A549 (cell line): ENCODE results near the gene CEACAM20. TPM values are rescaled to one million over a fixed set of nuclear protein-coding genes. Genes with fewer than 3 reads are reported as not detected.

Experiments used
- ATAC-seq, 2 experiments: fragments of 200-7000 bp in 1 of 2; fragments of >200 bp in 1 of 2; cut with Nextera tagmentation in 1 of 2; cut with Tn5 transposase in 1 of 2; 3 replicates each; pipeline versions ENCODE4 v1.8.0 to v1.9.1; 2018 to 2020; ENCODE audit warnings: mild to moderate bottlenecking in 1 of 2, moderate library complexity in 1 of 2
- CTCF ChIA-PET: fragments of 300-600 bp; sonication (Branson Sonifier 250); formaldehyde crosslinking; extraction: SDS; loops from one replicate; lab custom pipeline; 2021; ENCODE audit warnings: antibody characterized with exemption, inconsistent platforms; lab: Yijun Ruan, JAX
- POLR2A ChIA-PET: fragments of 350-600 bp; formaldehyde crosslinking; extraction: SDS; loops from one replicate; lab custom pipeline; 2021; ENCODE audit warnings: antibody characterized with exemption, inconsistent platforms; lab: Yijun Ruan, JAX
- DNase-seq, 2 experiments: peaks; one replicate each; pipeline versions ENCODE4 v3.0.0 to v3.0.0-alpha.2; 2011 to 2016; ENCODE audit warnings: low read depth in 1 of 2, low spot score in 1 of 2
- FAIRE-seq: peaks from 2 replicates; lab custom pipeline; 2011; peaks lifted over from hg19 to GRCh38; lab: Jason Lieb, UNC
- H3K27ac ChIP-seq, 2 experiments: fragments of >200 bp; sonication (Bioruptor Twin); formaldehyde crosslinking; 3 replicates each; pipeline ENCODE4 v1.5.1; 2016 to 2017
- H3K4me1 ChIP-seq: fragments of >200 bp; sonication (Bioruptor Twin); formaldehyde crosslinking; 3 replicates; pipeline ENCODE4 v1.6.1; 2016
- H3K4me2 ChIP-seq: fragments of >200 bp; sonication (Bioruptor Twin); formaldehyde crosslinking; 3 replicates; pipeline ENCODE4 v1.6.1; 2016
- H3K4me3 ChIP-seq: fragments of >200 bp; sonication (Bioruptor Twin); formaldehyde crosslinking; 3 replicates; pipeline ENCODE4 v1.5.1; 2016
- H3K9me3 ChIP-seq: fragments of >200 bp; sonication (Bioruptor Twin); formaldehyde crosslinking; 3 replicates; pipeline ENCODE4 v1.6.1; 2016
- BHLHE40 ChIP-seq: IDR thresholded peaks from 2 replicates; pipeline ENCODE4 v1.6.1; 2012; ENCODE audit warnings: low read depth, low read length, inconsistent platforms
- CBX2 ChIP-seq: fragments of 200-600 bp; sonication (generic); IDR thresholded peaks from 2 replicates; pipeline ENCODE4 v1.6.1; 2016; ENCODE audit warnings: low read depth, mild to moderate bottlenecking, borderline replicate concordance
- CEBPB ChIP-seq, 2 experiments: fragments of >200 bp in 1 of 2; sonication (Bioruptor Twin) in 1 of 2; formaldehyde crosslinking in 1 of 2; IDR thresholded peaks; 2 replicates each; pipeline ENCODE4 v1.6.1; 2012 to 2016
- CHD4 ChIP-seq: fragments of 200-600 bp; sonication (generic); IDR thresholded peaks from 2 replicates; pipeline ENCODE4 v1.6.1; 2016; ENCODE audit warnings: antibody characterized with exemption, mild to moderate bottlenecking, borderline replicate concordance
- EHF ChIP-seq: fragments of 250-450 bp; sonication (Bioruptor Pico); IDR thresholded peaks from 2 replicates; pipeline ENCODE4 v1.5.0; 2020; ENCODE audit warnings: mild to moderate bottlenecking
- EHMT2 ChIP-seq: fragments of 200-600 bp; sonication (generic); IDR thresholded peaks from 2 replicates; pipeline ENCODE4 v1.6.1; 2016; ENCODE audit warnings: antibody characterized with exemption, low read depth, mild to moderate bottlenecking, moderate library complexity
- EP300 ChIP-seq, 2 experiments: fragments of >200 bp; sonication (Bioruptor Twin); formaldehyde crosslinking; IDR thresholded peaks; 2 replicates in 1 of 2; 3 replicates in 1 of 2; pipeline ENCODE4 v1.6.1; 2016 to 2017
- HEYL ChIP-seq: fragments of 250-450 bp; sonication (Bioruptor Pico); IDR thresholded peaks from 2 replicates; pipeline ENCODE4 v1.8.0; 2021; ENCODE audit warnings: mild to moderate bottlenecking, moderate library complexity
- KDM1A ChIP-seq: fragments of 200-600 bp; sonication (generic); IDR thresholded peaks from 2 replicates; pipeline ENCODE4 v1.6.1; 2016; ENCODE audit warnings: low read depth, mild to moderate bottlenecking
- KDM5A ChIP-seq: fragments of 200-600 bp; sonication (generic); IDR thresholded peaks from 2 replicates; pipeline ENCODE4 v1.6.1; 2016; ENCODE audit warnings: antibody characterized with exemption, mild to moderate bottlenecking
- MAZ ChIP-seq: fragments of 150-350 bp; IDR thresholded peaks from 2 replicates; pipeline ENCODE4 v1.6.1; 2014; ENCODE audit warnings: antibody characterized with exemption, low read depth, low read length, borderline replicate concordance
- MYC ChIP-seq: IDR thresholded peaks from 2 replicates; pipeline ENCODE4 v1.6.1; 2012; ENCODE audit warnings: mild to moderate bottlenecking, inconsistent platforms, low read length, improper control_type of control experiment, borderline replicate concordance
- NFE2L2 ChIP-seq: fragments of 150-350 bp; conservative IDR thresholded peaks from 2 replicates; pipeline ENCODE4 v1.6.1; 2014; ENCODE audit warnings: low read length
- NPAS2 ChIP-seq: fragments of 250-450 bp; sonication (Bioruptor Pico); IDR thresholded peaks from 2 replicates; pipeline ENCODE4 v1.8.0; 2022; ENCODE audit warnings: mild to moderate bottlenecking, moderate library complexity, borderline replicate concordance
- POLR2A ChIP-seq: IDR thresholded peaks from 2 replicates; pipeline ENCODE4 v1.6.1; 2012; ENCODE audit warnings: mild to moderate bottlenecking, low read length
- RAD21 ChIP-seq, 2 experiments: fragments of >200 bp in 1 of 2; sonication (Bioruptor Twin) in 1 of 2; formaldehyde crosslinking in 1 of 2; IDR thresholded peaks in 1 of 2; conservative IDR thresholded peaks in 1 of 2; 2 replicates in 1 of 2; 3 replicates in 1 of 2; pipeline ENCODE4 v1.6.1; 2012 to 2018; ENCODE audit warnings: inconsistent platforms in 1 of 2
- RARB ChIP-seq: fragments of 250-450 bp; sonication (Bioruptor Pico); IDR thresholded peaks from 2 replicates; pipeline ENCODE4 v1.8.0; 2021; ENCODE audit warnings: mild to moderate bottlenecking, moderate library complexity
- RNF2 ChIP-seq: fragments of 200-600 bp; sonication (generic); IDR thresholded peaks from 2 replicates; pipeline ENCODE4 v1.6.1; 2016; ENCODE audit warnings: low read depth, mild to moderate bottlenecking, antibody characterized with exemption, moderate library complexity, borderline replicate concordance
- SREBF2 ChIP-seq: fragments of 450-650 bp; IDR thresholded peaks from 2 replicates; pipeline ENCODE4 v1.6.1; 2014; ENCODE audit warnings: mild to moderate bottlenecking, moderate library complexity
- ZFP36 ChIP-seq: fragments of 450-650 bp; IDR thresholded peaks from 2 replicates; pipeline ENCODE4 v1.6.1; 2014; ENCODE audit warnings: borderline replicate concordance; ENCODE audit not compliant: partially characterized antibody
- WGBS: methylation state at CpG from one replicate; pipeline ENCODE4 v1.1.6; 2017; ENCODE audit errors: missing lambda C conversion rate; 5-methylcytosine and 5-hydroxymethylcytosine counted together
- polyA plus RNA-seq, 4 experiments: library from polyadenylated mRNA; depleted of rRNA in 3 of 4; stranded (reverse); fragments of >200 nt; fragmentation: RNase III in 1 of 4; extraction: RNeasy Plus Mini Kit Qiagen cat#74134 plus additional on column Dnase treatment in 1 of 4; gene quantifications; 2 replicates in 3 of 4; 3 replicates in 1 of 4; pipeline ENCODE4 v1.2.3, GENCODE V29; 2011 to 2017
- TF ChIP-seq, protein P1 (sequence below): IDR thresholded peaks from 2 replicates; pipeline ENCODE4 v1.6.1; 2012
- TF ChIP-seq, protein P2 (sequence below): fragments of >200 bp; sonication (Bioruptor Twin); formaldehyde crosslinking; IDR thresholded peaks from 2 replicates; pipeline ENCODE4 v1.6.1; 2016

The CEACAM20 gene
- polyA plus RNA-seq, 2 of the 4 experiments (the other 2 are of a cell fraction), result 0.08 TPM; not detected in 1

DNA sequence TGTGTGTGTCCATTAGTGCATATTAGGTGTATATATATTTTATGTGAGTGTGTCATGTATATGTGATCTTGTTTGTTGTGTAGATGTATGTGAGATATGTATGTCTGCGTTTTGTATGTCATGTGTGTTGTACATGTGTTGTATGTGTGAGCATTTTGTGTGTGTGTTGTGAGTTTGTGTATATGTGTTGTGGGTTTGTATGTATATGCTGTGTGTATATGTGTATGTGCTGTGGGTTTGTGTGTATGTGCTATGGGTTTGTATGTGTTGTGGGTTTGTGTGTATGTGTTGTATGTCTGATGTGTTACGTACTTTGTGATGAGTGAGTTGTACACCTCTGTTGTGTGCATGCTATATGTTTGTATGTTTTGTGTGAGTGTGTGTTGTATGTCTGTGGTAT, 8.1 kb downstream of the CEACAM20 start:
- H3K4me1 ChIP-seq, result no peaks in the 10 kb centered on the region
- H3K9me3 ChIP-seq, result peaks cover 23% of the 10 kb centered on the region; the same call in 2 of the 3 replicates
- DNase-seq (no peak), FAIRE-seq (peak; percentile 96), ATAC-seq (no peak)
- TF ChIP-seq MAZ (no peak), RARB (CRISPR knock-in tag) (no peak), KDM5A (no peak), EHF (CRISPR knock-in tag) (no peak)
- H3K4me3 ChIP-seq, result no peak overlapping the region
- POLR2A ChIA-PET, result no interaction called here
- no peak overlapping the region for H3K27ac ChIP-seq
- H3K4me2 ChIP-seq, result no peak overlapping the region
- CTCF ChIA-PET, result no interaction called here
- WGBS, result 49% methylated on average over 2 of the region's 2 CpGs

DNA sequence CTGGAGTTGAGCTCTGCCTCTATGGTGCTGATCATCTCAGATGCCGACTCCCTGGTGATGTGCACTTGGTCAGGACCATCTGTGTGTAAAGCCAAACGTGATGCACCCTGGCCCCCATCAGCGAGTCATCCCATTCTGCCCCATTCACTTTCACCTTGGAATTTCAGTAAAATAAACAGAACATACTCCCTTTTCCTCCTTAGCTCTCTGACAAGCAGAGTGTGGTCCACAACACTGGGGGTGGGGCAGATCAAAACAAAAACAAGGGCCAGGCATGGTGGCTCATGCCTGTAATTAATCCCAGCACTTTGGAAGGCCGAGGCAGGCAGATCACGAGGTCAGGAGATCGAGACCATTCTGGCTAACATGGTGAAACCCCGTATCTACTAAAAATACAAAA, 12.3 kb downstream of the CEACAM20 start:
- FAIRE-seq (no peak), ATAC-seq (no peak), DNase-seq (no peak)
- CTCF ChIA-PET, result interaction anchor here (1.0 to 2.0 kb wide), 4 partner anchors 9 to 38 kb away, joined by 3 to 8 read pairs (median 4); no protein-coding TSS in a partner anchor
- 40% methylated on average over 7 of the region's 7 CpGs for WGBS
- no peak overlapping the region for H3K4me3 ChIP-seq
- no peak for TF ChIP-seq NPAS2 (CRISPR knock-in tag)
- H3K27ac ChIP-seq, result no peak overlapping the region
- no peak overlapping the region for H3K4me2 ChIP-seq
- POLR2A ChIA-PET, result no interaction called here
- H3K9me3 ChIP-seq, result peaks cover 27% of the 10 kb centered on the region; the same call in 2 of the 3 replicates
- H3K4me1 ChIP-seq, result no peaks in the 10 kb centered on the region

DNA sequence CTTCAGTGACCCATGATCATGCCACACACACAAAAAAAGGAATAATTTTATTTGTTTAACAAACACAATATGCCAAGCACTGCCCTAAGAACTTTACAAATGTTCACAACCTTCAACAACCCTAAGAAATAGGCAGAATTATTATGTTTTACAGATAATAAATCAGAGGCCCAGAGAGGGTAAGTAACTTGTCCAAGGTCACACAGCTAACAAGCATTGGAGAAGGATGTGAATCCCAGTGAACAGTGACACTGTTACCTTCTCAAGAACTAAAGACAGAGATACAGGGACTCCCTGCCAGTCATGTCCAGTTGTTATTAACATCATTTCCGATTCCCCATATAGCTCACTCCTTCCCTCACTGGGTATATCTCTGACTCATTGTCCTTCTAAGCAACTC, 13.6 kb downstream of the CEACAM20 start:
- H3K4me3 ChIP-seq, result no peak overlapping the region
- H3K9me3 ChIP-seq, result peaks cover 27% of the 10 kb centered on the region; the same call in 2 of the 3 replicates
- no peak overlapping the region for H3K27ac ChIP-seq
- DNase-seq (no peak), ATAC-seq (no peak), FAIRE-seq (no peak)
- no peaks in the 10 kb centered on the region for H3K4me1 ChIP-seq
- H3K4me2 ChIP-seq, result no peak overlapping the region
- TF ChIP-seq RNF2, result no peak
- no peak for TF ChIP-seq POLR2A
- TF ChIP-seq BHLHE40, result no peak
- TF ChIP-seq CBX2, result no peak
- no peak for TF ChIP-seq CEBPB (IDR thresholded peaks at IDR 0.05)
- POLR2A ChIA-PET, result no interaction called here
- CTCF ChIA-PET, result interaction anchor here (1.0 to 2.0 kb wide), 4 partner anchors 9 to 492 kb away, joined by 3 to 8 read pairs (median 5); no protein-coding TSS in a partner anchor
- WGBS, result 52% methylated on average over 1 of the region's 1 CpG

DNA sequence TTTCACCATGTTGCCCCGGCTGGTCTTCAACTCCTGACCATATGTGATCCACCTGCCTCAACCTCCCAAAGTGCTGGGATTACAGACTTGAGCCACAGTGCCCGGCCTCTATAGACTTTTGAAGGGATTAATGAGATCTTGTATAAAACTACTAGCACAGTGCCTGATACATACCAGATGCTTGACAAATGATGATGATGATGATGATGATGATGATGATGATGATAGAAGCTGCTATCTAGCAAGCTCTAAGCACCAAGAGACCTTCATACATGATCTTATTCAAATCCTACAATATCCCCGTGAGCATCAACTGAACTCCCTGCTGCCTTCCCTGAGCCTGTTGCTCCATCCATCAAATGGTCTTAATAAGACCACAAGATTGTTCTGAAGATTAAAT, 14.4 kb downstream of the CEACAM20 start:
- H3K4me2 ChIP-seq, result no peak overlapping the region
- H3K9me3 ChIP-seq, result peaks cover 25% of the 10 kb centered on the region; the same call in 2 of the 3 replicates
- no peak overlapping the region for H3K4me3 ChIP-seq
- ATAC-seq, result no peak
- DNase-seq, result no peak
- H3K27ac ChIP-seq, result no peak overlapping the region
- 9% methylated on average over 3 of the region's 3 CpGs for WGBS
- FAIRE-seq, result peak; percentile 13
- ChIA-PET CTCF (interaction anchor here (1.0 kb wide), 1 partner anchor 56 kb away, joined by 5 read pairs; no protein-coding TSS in a partner anchor), POLR2A (no interaction called here)
- no peak for TF ChIP-seq EP300 (IDR thresholded peaks at IDR 0.05)
- no peaks in the 10 kb centered on the region for H3K4me1 ChIP-seq

DNA sequence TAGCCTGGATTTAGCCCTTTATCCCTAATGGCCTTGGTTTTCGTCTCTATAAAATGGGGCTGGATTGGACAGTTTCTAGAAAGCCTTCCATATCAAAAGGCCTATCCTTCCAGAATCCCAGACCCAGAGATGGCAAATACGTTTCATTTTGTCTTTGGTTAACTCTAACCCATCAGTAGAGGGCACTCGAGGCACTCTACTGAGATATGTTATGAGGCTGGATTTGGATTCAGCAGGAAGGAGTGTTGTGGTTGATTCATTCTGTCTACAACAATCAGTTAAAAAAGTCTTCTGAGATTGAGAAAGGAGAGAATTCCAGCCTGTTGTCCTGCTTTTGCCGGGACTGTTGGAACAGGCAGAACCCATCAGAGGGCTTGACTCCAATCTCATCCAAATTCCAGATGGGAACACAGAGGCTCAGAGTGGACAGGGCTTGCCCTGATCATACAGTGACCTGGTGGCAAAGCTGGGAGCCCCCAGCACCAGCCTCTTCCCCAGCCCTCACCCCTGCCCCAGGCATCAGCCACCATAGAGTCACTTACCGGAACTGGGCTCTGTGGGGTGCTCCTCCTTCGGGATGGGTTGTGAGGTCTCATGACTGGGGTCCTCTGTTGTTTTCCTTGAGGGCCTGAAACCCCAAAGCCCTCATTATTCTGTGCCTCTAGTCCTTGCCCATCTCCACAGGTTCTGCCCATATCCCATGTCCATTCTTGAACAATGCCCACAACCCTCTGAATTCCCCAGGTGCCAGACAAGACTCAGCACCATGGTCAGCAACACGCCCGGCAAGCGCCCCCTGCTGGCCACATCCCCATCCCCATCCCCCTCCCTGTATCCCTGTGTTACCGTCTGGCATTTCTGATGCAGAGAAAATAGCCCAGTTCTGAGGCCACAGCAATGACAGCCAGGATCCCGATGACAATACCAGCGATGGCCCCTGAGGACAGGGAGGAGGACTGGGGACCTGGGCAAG, 16.9 kb downstream of the CEACAM20 start:
- H3K4me1 ChIP-seq, result no peaks in the 10 kb centered on the region
- CTCF ChIA-PET, result interaction anchor here (0.7 to 3.0 kb wide), 16 partner anchors 8 to 439 kb away, joined by 3 to 19 read pairs (median 4); partner anchors contain the start of gene ZNF180
- no peak for TF ChIP-seq KDM1A
- peak; percentile 59 to 77 for TF ChIP-seq RAD21 (conservative IDR thresholded peaks at IDR 0.05 in 1 of 2, IDR thresholded peaks at IDR 0.05 in 1 of 2)
- TF ChIP-seq, protein P1, sequence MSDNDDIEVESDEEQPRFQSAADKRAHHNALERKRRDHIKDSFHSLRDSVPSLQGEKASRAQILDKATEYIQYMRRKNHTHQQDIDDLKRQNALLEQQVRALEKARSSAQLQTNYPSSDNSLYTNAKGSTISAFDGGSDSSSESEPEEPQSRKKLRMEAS, result no peak
- no peak for TF ChIP-seq CHD4
- no peak for TF ChIP-seq NFE2L2
- TF ChIP-seq, protein P2, sequence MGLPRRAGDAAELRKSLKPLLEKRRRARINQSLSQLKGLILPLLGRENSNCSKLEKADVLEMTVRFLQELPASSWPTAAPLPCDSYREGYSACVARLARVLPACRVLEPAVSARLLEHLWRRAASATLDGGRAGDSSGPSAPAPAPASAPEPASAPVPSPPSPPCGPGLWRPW, result no peak
- no peak for TF ChIP-seq HEYL (CRISPR knock-in tag)
- no peak for TF ChIP-seq MYC
- TF ChIP-seq EHMT2, result peak; percentile 72; the same call in 1 of the 2 replicates
- no peak for TF ChIP-seq ZFP36
- no peak for TF ChIP-seq SREBF2

More for the DNA sequence above, 16.9 kb downstream of the CEACAM20 start:
- Histone ChIP-seq H3K4me3 (no peak overlapping the region), H3K27ac (no peak overlapping the region), H3K4me2 (no peak overlapping the region), H3K9me3 (peaks cover 42% of the 10 kb centered on the region; the same call in 2 of the 3 replicates)
- POLR2A ChIA-PET, result no interaction called here
- DNase-seq, result peak; percentile 71 to 79
- peak; percentile 68 for FAIRE-seq
- ATAC-seq, result peak; percentile 86 to 91
- 19% methylated on average over 12 of the region's 12 CpGs for WGBS
